Muscle of arm (tissue), 12 donors: ENCODE results near the gene MPHOSPH6. TPM values are rescaled to one million over a fixed set of nuclear protein-coding genes. Genes with fewer than 3 reads are reported as not detected.
"Not testable (repeated sequence)": the region's sequence is repeated elsewhere in the genome, so short reads cannot be mapped to it uniquely, and the experiment has no call there.

Experiments
- DNase-seq: peaks from one replicate; pipeline ENCODE4 v3.0.0-alpha.2; 2013
- polyA plus RNA-seq, 12 donors: library from polyadenylated mRNA; unstranded; fragments of 120-200 nt; gene quantifications; one replicate each; pipeline ENCODE4 v1.2.1, GENCODE V29; 2013; ENCODE audit not compliant: insufficient read length in 12 of 12

MPHOSPH6 gene
- polyA plus RNA-seq, 12 donors = 15.0 to 38.9 (median 23.6) TPM; not detected in 1

GRCh38 chr16:82181461-82182185 lies 11.6 kb upstream of the MPHOSPH6 start:
- no peak for DNase-seq

DNA sequence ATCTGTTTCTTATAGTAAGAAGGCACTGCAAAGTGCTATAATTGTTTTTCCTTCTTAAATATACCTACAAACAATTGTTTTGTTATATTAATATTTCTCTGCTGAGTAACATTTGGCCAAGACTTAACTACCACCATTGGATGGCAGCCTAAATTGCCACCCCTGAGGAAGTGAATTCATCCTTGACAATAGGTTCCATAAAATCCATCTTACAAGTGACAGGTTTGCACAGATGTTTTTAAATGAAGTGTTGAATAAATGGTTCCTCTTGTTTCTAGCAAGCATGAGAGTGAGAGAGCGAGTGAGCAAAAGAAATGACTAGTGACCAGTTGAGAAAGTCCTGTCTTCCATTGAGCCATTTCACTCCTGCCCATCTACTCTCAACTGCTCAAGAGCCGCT lies 8.3 kb upstream of the MPHOSPH6 start:
- no peak for DNase-seq

GRCh38 chr16:82177555-82177954 lies 7.5 kb upstream of the MPHOSPH6 start:
- no peak for DNase-seq

DNA sequence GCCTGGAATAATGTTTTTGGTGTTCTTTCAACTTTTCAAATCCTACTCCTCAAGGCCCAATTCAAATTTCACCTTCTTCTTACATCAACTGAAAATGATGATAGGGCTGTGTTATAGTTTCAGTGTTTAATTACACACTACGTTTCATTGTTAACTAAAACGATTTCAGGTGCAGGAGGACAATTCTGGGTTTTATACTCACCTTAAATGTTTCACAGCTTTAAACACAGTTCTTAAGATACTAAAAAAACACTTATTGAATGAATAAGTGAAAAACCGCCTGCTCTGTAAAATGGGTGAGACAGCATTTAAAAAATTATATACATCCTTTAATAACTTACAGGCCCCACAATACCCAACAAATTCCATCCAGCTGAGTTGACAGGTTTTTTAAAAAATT lies 6.2 kb upstream of the MPHOSPH6 start:
- DNase-seq = no peak

DNA sequence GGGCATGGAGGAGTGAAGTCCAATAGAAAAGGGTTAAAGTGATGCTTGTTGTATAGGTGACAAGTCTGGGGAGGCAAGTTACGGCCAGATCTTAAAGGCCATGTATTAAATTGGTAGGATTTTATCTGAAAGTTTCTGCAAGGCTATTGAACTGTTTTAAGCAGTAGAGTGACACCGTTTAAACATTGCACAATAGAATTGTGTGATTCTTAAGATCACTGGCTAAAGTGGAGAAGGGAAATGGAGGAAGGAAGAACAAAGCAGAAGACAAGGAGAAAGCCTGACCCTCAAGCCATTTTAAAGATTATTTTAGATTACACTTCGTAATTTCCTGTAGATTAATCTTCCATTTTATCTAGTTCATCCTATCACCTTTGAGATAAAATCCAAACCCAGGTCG lies 5.6 kb upstream of the MPHOSPH6 start:
- DNase-seq = no peak

DNA sequence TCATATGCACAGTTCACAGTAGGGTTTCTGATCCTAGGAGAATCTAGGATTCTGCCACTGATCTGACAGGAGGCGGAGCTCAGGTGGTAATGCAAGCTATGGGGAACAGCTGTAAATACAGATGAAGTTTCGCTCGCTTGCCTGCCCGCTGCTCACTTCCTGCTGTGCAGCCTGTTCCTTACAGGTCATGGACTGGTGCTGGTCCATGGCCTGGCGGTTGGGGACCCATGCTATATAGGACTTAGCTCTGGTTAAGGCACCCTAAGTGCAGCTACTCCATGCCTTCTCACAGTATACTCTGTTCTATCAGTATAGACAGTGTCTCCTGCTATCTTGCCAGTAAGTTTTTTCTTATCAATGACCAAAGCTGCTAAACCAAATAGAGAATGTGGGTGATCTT lies 2.4 kb downstream of the MPHOSPH6 start:
- no peak for DNase-seq

DNA sequence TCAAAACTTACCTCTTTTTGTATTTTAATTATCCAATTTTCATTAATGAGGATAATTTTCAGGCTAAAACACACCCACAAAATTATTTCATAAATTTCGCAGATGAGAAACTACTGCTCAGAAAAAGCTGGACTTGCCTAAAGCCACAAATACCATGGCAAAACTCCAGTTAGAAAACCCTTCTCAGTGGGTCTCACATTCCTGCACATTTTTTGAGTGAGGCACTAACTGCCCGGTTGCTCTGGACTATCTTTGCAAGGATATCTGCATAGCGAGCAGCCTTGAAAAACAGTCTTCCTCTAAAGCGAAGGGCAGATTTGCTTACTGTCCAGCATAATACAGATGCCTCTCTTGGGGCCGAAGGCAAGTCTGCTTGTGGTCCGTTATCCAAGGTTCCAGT lies 9.8 kb downstream of the MPHOSPH6 start:
- no peak for DNase-seq

DNA sequence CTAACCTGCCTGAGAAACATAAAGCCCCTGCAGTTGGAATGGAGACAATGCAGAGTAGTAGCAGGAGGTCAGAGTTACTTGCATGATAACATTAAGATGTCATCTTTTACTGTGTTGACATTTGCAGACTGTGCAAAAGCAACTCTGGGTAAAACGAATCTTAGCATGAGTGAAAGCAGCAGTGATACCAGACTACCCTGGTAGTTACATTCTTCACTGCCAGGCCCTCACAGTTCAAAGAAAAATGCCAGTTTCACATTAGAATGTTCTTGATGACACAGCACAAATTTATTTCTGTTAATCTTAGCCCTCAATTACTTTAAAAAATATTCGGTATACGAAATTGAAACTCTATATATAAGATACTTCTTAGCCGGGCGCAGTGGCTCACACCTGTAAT lies 12.2 kb downstream of the MPHOSPH6 start:
- DNase-seq = no peak

- no peak for DNase-seq
Observed at GRCh38 chr16:82157534-82157812, 12.6 kb downstream of the MPHOSPH6 start.

GRCh38 chr16:82156761-82157533 lies 13.1 kb downstream of the MPHOSPH6 start:
- DNase-seq = no peak

DNA sequence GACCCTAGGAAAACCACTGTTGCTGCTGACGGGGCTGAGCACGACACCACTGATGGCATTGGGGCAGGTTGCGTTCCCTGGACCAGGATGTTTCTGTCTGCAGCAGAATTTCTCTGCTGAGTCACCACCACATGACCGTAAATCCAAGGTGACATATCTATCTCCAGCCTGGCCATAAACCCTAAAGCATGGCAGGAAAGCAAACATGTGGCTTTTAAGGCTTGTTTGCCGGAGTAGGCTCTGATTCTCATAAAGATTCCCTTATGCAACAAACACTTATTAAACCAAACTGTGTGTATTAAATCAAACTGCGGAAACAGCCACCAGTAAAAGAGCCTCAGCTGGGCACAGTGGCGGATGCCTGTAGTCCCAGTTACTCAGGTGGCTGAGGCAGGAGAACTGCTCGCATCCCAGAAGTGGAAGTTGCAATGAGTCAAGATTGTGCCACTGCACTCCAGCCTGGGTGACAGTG lies 17.3 kb downstream of the MPHOSPH6 start:
- DNase-seq = no peak

- no peak for DNase-seq
Observed at GRCh38 chr16:82152196-82152595, 17.8 kb downstream of the MPHOSPH6 start.

DNA sequence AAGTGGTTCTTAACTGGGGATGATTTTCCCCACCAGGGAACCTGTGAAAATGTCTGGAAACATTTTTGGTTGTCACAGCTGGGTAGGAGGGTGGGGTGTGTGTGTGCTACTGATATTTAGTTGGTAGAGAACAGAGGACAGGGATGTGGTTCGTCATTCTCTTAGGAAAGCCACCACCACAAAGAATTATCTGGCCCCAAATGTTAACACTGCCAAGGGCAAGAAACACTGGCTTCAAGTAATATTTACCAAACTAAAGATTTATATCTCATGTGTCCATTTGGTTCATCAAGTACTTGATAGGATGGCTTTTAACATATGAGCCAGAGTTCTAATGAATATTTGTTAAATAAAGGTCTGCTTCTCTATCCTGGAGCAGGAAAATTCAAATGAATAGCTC lies 19.5 kb downstream of the MPHOSPH6 start:
- no peak for DNase-seq

- no peak for DNase-seq
Observed at GRCh38 chr16:82149536-82149935, 20.5 kb downstream of the MPHOSPH6 start.

DNA sequence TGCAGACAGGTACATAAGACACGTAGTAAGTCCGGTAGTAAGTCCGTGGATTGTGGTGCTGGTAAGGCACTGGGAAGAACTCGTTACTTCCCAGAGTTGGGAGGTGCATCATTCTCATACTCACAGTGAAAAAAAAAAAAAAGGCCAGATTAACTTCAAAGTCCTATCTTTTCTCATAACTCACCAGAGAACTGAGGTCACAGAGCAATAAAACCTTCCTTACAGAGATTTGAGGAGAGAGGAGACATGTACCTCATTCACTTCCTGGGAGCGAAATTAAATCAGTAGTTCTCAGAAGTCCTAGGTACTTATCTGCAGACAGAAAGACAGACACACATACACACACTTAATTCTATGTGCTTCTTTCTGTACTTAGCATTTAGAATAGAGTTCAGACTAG lies 22.5 kb downstream of the MPHOSPH6 start:
- no peak for DNase-seq

DNA sequence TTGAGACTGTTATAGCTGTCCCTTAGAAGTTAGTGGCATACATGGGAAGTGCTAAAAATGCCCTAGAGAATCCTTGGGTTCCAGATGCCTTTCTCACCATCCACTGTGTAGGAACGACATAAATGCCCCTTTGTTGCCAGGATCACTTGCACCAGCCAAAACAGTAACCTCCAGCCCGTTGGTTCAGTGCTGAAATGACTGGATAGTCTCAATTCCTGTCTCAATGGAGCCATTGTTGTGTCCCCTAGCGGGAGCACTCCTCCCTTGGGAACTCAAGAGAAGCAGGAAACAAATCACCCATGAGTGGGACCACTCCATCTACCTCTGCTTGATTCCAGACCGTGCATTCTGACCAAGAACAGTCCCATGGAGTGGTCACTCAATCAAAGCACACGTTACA lies 23.1 kb downstream of the MPHOSPH6 start:
- DNase-seq = no peak

DNA sequence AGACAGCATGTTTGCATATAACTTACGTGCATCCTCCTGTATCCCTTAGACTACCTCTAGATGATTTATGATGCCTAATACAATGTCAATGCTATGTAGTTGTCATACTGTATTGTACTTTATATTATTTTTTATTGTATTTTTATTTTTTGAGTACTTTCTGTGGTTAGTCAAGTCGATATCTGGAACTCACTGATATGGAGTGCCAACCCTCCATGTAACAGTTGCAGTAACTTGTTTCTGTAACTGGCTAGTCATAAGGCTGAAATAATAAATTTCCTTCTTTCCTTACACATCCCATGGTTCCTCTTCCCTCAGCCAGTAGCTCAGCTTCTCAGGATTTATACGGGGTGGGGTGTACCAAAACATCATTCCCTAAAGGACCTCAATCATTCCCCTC lies 23.5 kb downstream of the MPHOSPH6 start:
- no peak for DNase-seq

DNA sequence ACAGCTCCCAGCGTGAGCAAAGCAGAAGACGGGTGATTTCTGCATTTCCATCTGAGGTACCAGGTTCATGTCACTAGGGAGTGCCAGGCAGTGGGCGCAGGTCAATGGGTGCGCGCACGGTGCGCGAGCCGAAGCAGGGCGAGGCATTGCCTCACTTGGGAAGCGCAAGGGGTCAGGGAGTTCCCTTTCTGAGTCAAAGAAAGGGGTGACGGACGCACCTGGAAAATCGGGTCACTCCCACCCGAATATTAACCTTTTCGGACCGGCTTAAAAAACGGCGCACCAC lies 30.8 kb downstream of the MPHOSPH6 start:
- not testable (repeated sequence) for DNase-seq

DNA sequence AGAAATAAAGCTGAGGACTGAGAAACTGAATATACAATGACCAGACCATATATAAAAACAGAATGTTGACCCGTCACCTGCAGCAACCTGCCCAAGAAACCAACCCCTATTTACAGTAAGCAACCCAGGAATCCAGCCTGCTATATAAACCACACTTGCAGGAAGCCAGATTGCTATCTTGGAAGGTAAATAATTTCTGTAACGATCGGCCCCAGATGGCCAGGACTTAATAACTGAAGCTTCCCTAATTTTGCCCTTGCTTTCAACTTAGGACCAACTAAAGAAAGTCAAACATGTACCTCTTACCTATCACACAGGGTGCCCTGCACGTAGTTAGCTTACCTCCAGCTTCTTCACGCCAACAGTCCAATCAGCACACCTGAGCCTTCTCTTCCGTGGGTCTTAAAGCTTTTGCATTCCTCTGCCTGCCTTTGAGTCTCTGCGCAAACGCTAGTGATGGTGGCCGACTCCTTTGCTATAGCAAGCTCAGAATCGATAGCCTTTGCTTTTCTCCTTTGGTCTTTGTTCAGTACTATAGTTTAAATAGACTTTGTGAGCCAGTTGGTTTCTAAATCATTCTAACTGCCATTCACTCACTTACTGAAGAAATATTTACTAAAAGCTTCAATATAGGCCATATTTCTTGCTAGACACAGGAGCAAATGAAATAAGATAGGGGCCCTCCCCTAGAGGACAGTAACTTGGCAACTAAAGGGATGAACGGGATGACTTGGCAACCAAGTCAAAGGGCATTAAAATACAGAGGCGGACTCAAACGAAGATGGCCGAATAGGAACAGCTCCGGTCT lies 31.3 kb downstream of the MPHOSPH6 start:
- DNase-seq = no peak

GRCh38 chr16:82137822-82138167 lies 32.2 kb downstream of the MPHOSPH6 start:
- peak; percentile 19 for DNase-seq

DNA sequence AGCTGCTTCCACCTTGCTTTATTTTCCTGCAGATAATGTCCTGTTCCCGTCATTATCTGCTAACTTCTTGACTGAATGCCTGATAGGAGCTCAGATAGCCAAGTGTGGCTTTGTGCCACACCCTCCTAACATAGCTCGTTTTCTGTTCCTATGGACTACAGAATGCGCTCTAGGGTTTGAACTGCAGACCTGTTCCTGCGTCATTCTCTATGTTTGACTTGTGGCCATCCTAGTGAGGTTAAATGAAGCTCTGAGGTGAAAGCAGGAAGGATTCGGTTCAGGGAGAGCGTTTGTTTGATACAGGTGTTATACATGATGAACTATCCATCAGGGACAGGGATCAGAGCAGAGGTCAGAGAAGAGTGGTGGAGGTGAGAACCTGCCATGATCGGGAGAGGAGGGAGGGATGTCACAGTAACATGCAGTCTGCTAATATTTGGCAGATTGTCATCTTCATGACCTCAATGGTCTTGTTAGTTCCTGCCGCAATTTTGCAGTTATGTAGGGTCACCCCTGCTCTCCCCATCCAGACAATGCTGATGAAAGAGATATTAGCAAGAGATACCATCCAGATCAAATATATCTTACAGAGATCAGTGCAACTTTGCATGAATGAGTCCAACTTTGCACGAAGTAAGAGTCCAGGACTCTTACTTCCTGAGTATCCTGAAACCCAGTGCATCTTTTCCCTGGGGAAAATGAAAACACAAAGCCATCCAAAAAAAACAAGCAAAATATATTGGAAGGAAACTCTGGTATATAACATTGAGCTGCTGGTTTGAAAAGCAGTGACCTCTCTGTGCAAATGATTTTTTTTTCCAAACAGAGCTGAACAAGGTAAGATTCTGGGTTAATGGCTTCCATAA lies 32.8 kb downstream of the MPHOSPH6 start:
- DNase-seq = peak; percentile 19

DNA sequence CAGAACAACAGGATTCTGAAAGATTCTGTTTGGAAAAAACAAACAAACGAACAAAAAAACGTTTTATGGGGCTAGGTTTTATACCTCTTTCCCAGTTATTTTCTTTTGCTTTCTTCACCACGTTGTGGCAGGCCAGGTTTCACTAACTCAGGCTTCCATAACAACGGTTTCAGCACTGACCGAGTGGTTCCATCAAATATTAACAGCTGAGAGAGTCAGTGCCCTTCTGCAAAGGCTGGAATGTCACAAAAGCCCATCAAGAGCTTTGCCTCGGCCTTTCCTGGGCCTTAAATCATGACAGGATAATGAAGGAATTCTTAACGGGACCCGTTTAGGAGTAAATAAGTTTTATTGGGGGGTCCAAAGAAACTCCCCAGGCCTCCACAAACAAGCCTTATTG lies 34.2 kb downstream of the MPHOSPH6 start:
- no peak for DNase-seq
